ENCODE measurements around the gene TNNT1. TPM values are rescaled to one million over a fixed set of nuclear protein-coding genes. Genes with fewer than 3 reads are reported as not detected.

TNNT1 gene
- total RNA-seq, 2 donors from 2014 or later = not detected

DNA sequence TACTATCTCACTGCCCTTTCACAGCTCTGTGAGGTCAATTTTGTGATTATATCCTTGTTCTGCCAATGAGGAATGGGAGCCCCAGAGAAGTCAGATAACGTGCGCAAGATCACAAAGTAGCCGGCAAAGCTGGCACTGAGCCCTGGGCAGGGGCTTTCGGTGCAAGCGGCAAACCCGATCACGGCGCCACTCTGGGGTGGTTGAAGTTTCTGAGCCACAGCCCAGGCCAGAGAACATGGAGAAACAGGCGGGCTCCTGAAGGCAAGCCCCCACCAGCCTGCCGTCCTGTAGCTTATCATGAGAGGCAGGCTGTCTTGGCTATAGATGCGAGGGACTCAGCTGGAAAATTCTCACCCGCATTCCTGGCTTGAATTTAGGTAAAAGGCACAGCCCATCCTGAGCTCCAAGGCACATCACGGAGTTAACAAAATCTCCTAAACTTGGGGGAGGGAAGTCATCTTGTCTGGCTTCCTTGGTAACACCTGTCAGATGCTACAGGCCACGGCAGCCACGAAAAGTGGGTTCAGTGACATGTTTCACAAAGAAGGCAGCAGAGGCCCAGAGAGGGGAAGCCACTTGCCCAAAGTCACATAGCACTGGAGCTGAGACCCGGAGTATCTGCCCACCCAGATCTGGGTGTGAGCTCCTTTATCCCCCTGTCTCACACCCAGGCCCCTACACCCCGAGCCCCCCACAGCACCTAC is 12.5 kb downstream of the TNNT1 start:
- Histone ChIP-seq H3K9me3 (no peaks in the 10 kb centered on the region), H3K27me3 (replicated peaks; ENCODE audit: insufficient read depth) (no peaks in the 10 kb centered on the region), H3K36me3 (no peaks in the 10 kb centered on the region), H3K4me3 (no peak overlapping the region), H3K27ac (no peak overlapping the region), H3K4me1 (ENCODE audit: control insufficient read depth in 1 of 2, low read depth in 2 of 2) (no peaks in the 10 kb centered on the region)
- TF ChIP-seq, protein P1, sequence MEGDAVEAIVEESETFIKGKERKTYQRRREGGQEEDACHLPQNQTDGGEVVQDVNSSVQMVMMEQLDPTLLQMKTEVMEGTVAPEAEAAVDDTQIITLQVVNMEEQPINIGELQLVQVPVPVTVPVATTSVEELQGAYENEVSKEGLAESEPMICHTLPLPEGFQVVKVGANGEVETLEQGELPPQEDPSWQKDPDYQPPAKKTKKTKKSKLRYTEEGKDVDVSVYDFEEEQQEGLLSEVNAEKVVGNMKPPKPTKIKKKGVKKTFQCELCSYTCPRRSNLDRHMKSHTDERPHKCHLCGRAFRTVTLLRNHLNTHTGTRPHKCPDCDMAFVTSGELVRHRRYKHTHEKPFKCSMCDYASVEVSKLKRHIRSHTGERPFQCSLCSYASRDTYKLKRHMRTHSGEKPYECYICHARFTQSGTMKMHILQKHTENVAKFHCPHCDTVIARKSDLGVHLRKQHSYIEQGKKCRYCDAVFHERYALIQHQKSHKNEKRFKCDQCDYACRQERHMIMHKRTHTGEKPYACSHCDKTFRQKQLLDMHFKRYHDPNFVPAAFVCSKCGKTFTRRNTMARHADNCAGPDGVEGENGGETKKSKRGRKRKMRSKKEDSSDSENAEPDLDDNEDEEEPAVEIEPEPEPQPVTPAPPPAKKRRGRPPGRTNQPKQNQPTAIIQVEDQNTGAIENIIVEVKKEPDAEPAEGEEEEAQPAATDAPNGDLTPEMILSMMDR (IDR thresholded peaks at IDR 0.05) = no peak
- DNase-seq (ENCODE audit: low spot score) (no peak), ATAC-seq (ENCODE audit: insufficient number of reproducible peaks, low FRiP score, low read depth) (no peak)

DNA sequence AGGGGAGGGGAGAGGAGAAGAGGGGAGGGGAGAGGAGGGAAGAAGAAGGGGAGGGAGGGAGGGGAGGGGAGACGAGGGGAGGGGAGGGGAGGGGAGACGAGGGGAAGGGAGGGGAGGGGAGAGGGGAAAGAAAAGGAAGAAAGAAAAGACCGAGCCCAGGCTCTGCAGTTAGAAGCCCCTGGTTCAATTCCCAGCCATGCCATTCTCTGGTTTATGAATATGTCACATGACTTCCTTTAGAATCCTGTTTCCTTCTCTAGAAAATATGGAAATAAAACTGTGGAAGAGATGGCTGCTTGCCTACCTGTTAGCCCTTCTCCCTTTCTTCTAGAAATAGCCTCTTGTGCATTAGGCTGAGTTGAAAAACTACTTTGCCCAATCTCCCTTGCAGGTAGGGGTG is 14.3 kb downstream of the TNNT1 start:
- no peak overlapping the region for H3K27ac ChIP-seq
- H3K4me3 ChIP-seq = no peak overlapping the region
- H3K27me3 ChIP-seq (replicated peaks; ENCODE audit: insufficient read depth) = no peaks in the 10 kb centered on the region
- ATAC-seq (ENCODE audit: insufficient number of reproducible peaks, low FRiP score, low read depth) (no peak), DNase-seq (ENCODE audit: low spot score) (no peak)
- H3K36me3 ChIP-seq = no peaks in the 10 kb centered on the region
- no peaks in the 10 kb centered on the region for H3K9me3 ChIP-seq
- TF ChIP-seq, protein P1 (IDR thresholded peaks at IDR 0.05) = no peak
- H3K4me1 ChIP-seq (ENCODE audit: control insufficient read depth in 1 of 2, low read depth in 2 of 2) = no peaks in the 10 kb centered on the region

DNA sequence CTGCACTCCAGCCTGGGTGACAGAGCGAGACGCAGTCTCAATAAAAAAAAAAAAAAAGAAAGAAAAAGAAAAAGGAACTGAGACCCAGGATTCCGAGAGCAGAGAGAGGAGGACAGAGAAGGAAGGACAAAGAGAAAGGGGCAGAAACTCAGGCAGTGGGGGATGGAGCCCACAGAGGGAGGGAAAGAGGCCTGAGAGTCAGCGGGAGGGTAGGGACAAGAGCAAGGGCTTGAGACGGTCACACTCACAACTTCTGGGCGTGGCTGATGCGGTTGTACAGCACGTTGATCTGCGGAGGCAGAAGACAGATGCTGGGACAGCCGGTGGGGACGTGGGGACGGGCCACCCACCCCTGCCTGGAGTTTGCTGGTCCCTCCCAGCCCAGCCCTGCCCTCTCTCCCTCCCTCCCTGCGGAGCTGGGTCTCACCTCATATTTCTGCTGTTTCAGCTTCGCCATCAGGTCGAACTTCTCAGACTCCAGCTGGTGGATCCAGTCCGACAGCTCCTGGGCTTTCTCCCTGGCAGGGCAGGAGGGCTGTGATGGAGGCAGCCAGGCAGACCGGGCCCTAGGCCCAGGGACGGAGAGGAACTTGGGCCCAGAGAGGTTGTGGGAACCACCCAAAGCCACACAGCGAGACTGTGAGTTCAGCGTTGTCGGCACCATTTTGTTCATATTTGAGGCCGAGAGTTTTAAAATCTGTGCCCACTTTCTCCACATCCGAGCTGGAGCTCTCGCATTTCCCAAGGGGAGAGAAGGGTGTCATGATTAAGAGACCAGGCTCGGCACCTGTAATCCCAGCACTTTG is 15.2 kb downstream of the TNNT1 start:
- H3K36me3 ChIP-seq = no peaks in the 10 kb centered on the region
- no peak for ATAC-seq (ENCODE audit: insufficient number of reproducible peaks, low FRiP score, low read depth)
- no peaks in the 10 kb centered on the region for H3K4me1 ChIP-seq (ENCODE audit: control insufficient read depth in 1 of 2, low read depth in 2 of 2)
- H3K27me3 ChIP-seq (replicated peaks; ENCODE audit: insufficient read depth) = no peaks in the 10 kb centered on the region
- H3K4me3 ChIP-seq = no peak overlapping the region
- no peak overlapping the region for H3K27ac ChIP-seq
- no peaks in the 10 kb centered on the region for H3K9me3 ChIP-seq
- TF ChIP-seq, protein P1 (IDR thresholded peaks at IDR 0.05) = no peak
- DNase-seq (ENCODE audit: low spot score) = no peak

DNA sequence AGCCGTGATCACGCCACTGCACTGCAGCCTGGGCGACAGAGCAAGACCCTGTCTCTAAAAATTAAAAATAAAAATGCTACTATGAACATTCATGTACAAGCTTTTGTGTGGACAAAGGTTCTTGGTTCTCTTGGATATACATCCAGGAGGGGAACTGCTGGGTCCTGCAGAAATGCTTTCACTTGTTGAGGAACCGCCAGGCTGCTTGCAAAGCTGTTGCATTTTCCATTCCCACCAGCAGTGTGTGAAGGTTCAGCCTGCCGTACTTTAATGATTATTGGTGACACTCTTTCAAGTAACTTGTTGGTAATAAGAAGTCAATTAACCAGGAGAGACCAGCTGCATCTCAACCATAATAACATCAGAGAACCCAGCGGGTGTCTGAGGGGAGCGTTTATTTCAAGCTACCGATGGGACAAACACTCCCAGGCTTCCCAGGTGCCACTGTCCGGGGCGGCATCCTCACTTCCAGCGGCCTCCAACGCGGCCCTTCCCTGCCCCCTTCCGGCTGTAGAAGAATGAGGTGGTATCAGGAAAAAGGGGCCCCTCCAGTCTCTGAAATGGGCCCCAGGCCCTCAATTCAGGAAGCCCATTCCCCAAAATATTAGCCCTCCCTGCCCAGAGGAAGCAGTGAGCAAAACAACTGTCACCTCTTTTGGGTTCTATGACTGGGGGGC is 16.4 kb downstream of the TNNT1 start:
- H3K9me3 ChIP-seq = no peaks in the 10 kb centered on the region
- TF ChIP-seq, protein P1 (IDR thresholded peaks at IDR 0.05) = no peak
- no peak overlapping the region for H3K27ac ChIP-seq
- no peaks in the 10 kb centered on the region for H3K4me1 ChIP-seq (ENCODE audit: control insufficient read depth in 1 of 2, low read depth in 2 of 2)
- DNase-seq (ENCODE audit: low spot score) (no peak), ATAC-seq (ENCODE audit: insufficient number of reproducible peaks, low FRiP score, low read depth) (no peak)
- no peak overlapping the region for H3K4me3 ChIP-seq
- no peaks in the 10 kb centered on the region for H3K27me3 ChIP-seq (replicated peaks; ENCODE audit: insufficient read depth)
- no peaks in the 10 kb centered on the region for H3K36me3 ChIP-seq

DNA sequence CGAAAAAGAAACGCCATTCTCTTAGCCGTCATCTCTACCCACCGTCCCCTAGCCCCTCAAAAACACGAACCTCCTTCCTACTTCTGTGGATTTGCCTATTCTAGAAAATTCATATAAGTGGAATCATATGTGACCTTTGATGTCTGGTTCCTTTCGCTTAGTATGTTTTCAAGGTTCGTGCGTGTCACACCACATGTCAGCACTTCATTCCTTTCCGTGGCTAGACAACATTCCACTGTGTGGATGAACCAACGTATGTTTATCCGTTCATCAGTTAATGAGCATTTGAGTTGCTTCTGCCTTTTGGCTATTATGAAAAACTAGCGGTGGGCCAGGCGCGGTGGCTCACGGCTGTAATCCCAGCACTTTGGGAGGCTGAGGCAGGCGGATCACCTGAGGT is 17.6 kb downstream of the TNNT1 start:
- TF ChIP-seq, protein P1 (IDR thresholded peaks at IDR 0.05) = no peak
- Histone ChIP-seq H3K27ac (no peak overlapping the region), H3K9me3 (no peaks in the 10 kb centered on the region), H3K36me3 (no peaks in the 10 kb centered on the region), H3K4me3 (no peak overlapping the region), H3K4me1 (ENCODE audit: control insufficient read depth in 1 of 2, low read depth in 2 of 2) (no peaks in the 10 kb centered on the region), H3K27me3 (replicated peaks; ENCODE audit: insufficient read depth) (no peaks in the 10 kb centered on the region)
- DNase-seq (ENCODE audit: low spot score) (no peak), ATAC-seq (ENCODE audit: insufficient number of reproducible peaks, low FRiP score, low read depth) (no peak)

All from thoracic aorta (tissue), 2 donors.